K562 (cell line): ENCODE data around the gene ARMH3. TPM values are rescaled to one million over a fixed set of nuclear protein-coding genes. Genes with fewer than 3 reads are reported as not detected.

Experiments used
- ETV1 ChIP-seq: fragments of 450-650 bp; conservative IDR thresholded peaks from 2 replicates; pipeline ENCODE4 v1.6.1; 2016; ENCODE audit warnings: missing genetic modification characterization, control low read depth, low read depth, missing compliant biosample characterization
- HIVEP1 ChIP-seq: fragments of 250-450 bp; sonication (Bioruptor Pico); IDR thresholded peaks from 2 replicates; pipeline ENCODE4 v1.4.0; 2020; ENCODE audit warnings: mild to moderate bottlenecking
- KDM4B ChIP-seq, 2 experiments: fragments of 450-650 bp in 1 of 2; sonication (generic) in 1 of 2; IDR thresholded peaks; 2 replicates each; pipeline ENCODE4 v1.6.1; 2016 to 2017; ENCODE audit warnings: borderline replicate concordance in 2 of 2, antibody characterized with exemption in 1 of 2, low read depth in 1 of 2, mild to moderate bottlenecking in 1 of 2
- TSC22D4 ChIP-seq: fragments of 450-650 bp; IDR thresholded peaks from 2 replicates; pipeline ENCODE4 v1.6.1; 2016; ENCODE audit warnings: missing genetic modification characterization, missing biosample characterization, control low read depth
- polyA plus RNA-seq, 8 experiments: library from polyadenylated mRNA; depleted of rRNA in 4 of 8; stranded (reverse) in 5 of 8; unstranded in 3 of 8; fragments of >200 nt; fragmentation: Nextera tagmentation in 2 of 8; fragmentation: Illumina TruSeq in 1 of 8; extraction: Ambion mirVana in 2 of 8; extraction: Trizol in 1 of 8; gene quantifications; 2 replicates each; pipeline versions ENCODE4 v1.2.1 to v1.2.3, GENCODE V29; 2011 to 2014; ENCODE audit warnings: inconsistent platforms in 1 of 8, missing spikeins in 1 of 8
- total RNA-seq, 7 experiments: library from RNA; depleted of rRNA in 6 of 7; stranded (reverse); fragments of >200 nt in 6 of 7; fragmentation: Illumina TruSeq in 2 of 7; extraction: Trizol in 2 of 7; gene quantifications; 2 replicates each; pipeline versions ENCODE4 v1.2.1 to v1.2.3, GENCODE V29; 2011 to 2021; ENCODE audit warnings: low replicate concordance in 1 of 7
- TF ChIP-seq, protein P1 (sequence below): sonication (generic); formaldehyde crosslinking; IDR thresholded peaks from 2 replicates; pipeline ENCODE4 v1.8.0; 2022; ENCODE audit warnings: mild to moderate bottlenecking, missing genetic modification reagents
- TF ChIP-seq, protein P2 (sequence below): fragments of 250-450 bp; sonication (Bioruptor Pico); IDR thresholded peaks from 2 replicates; pipeline ENCODE4 v1.4.0; 2020; ENCODE audit warnings: mild to moderate bottlenecking
- TF ChIP-seq, protein P3 (sequence below): fragments of 450-650 bp; IDR thresholded peaks from 2 replicates; pipeline ENCODE4 v1.6.1; 2017; ENCODE audit warnings: mild to moderate bottlenecking, moderate library complexity

Gene ARMH3
- total and polyA plus RNA-seq, 9 of the 15 experiments (the other 6 are each of a cell fraction or from before 2014, with no cell fraction given) = 0.29 to 0.73 TPM; not detected in 7

DNA sequence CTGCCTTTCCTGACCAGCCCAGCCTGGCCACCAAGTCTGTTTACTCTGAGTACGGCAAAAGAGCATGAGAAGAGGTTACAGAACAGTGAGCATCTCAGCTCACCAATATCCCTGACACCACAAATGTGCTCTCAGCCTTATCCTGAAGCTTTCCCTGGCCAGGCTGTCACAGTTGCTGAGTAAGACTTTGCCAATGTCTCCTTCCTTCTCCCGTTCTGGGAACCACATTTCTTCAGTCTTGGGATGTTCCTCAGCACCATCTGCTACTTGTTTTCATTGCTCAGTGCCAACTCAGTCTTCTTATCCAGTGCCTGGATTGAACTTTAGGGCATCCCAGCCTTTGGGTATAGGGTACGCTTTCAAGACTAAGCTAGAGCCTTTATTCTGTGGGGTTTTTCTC is 205.2 kb downstream of the ARMH3 start (continued):
- TF ChIP-seq, protein P1, sequence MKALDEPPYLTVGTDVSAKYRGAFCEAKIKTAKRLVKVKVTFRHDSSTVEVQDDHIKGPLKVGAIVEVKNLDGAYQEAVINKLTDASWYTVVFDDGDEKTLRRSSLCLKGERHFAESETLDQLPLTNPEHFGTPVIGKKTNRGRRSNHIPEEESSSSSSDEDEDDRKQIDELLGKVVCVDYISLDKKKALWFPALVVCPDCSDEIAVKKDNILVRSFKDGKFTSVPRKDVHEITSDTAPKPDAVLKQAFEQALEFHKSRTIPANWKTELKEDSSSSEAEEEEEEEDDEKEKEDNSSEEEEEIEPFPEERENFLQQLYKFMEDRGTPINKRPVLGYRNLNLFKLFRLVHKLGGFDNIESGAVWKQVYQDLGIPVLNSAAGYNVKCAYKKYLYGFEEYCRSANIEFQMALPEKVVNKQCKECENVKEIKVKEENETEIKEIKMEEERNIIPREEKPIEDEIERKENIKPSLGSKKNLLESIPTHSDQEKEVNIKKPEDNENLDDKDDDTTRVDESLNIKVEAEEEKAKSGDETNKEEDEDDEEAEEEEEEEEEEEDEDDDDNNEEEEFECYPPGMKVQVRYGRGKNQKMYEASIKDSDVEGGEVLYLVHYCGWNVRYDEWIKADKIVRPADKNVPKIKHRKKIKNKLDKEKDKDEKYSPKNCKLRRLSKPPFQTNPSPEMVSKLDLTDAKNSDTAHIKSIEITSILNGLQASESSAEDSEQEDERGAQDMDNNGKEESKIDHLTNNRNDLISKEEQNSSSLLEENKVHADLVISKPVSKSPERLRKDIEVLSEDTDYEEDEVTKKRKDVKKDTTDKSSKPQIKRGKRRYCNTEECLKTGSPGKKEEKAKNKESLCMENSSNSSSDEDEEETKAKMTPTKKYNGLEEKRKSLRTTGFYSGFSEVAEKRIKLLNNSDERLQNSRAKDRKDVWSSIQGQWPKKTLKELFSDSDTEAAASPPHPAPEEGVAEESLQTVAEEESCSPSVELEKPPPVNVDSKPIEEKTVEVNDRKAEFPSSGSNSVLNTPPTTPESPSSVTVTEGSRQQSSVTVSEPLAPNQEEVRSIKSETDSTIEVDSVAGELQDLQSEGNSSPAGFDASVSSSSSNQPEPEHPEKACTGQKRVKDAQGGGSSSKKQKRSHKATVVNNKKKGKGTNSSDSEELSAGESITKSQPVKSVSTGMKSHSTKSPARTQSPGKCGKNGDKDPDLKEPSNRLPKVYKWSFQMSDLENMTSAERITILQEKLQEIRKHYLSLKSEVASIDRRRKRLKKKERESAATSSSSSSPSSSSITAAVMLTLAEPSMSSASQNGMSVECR = no peak
- TF ChIP-seq HIVEP1 (CRISPR knock-in tag) = no peak
- TF ChIP-seq, protein P2, sequence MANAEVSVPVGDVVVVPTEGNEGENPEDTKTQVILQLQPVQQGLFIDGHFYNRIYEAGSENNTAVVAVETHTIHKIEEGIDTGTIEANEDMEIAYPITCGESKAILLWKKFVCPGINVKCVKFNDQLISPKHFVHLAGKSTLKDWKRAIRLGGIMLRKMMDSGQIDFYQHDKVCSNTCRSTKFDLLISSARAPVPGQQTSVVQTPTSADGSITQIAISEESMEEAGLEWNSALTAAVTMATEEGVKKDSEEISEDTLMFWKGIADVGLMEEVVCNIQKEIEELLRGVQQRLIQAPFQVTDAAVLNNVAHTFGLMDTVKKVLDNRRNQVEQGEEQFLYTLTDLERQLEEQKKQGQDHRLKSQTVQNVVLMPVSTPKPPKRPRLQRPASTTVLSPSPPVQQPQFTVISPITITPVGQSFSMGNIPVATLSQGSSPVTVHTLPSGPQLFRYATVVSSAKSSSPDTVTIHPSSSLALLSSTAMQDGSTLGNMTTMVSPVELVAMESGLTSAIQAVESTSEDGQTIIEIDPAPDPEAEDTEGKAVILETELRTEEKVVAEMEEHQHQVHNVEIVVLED (CRISPR knock-in tag) = no peak
- TF ChIP-seq, protein P3, sequence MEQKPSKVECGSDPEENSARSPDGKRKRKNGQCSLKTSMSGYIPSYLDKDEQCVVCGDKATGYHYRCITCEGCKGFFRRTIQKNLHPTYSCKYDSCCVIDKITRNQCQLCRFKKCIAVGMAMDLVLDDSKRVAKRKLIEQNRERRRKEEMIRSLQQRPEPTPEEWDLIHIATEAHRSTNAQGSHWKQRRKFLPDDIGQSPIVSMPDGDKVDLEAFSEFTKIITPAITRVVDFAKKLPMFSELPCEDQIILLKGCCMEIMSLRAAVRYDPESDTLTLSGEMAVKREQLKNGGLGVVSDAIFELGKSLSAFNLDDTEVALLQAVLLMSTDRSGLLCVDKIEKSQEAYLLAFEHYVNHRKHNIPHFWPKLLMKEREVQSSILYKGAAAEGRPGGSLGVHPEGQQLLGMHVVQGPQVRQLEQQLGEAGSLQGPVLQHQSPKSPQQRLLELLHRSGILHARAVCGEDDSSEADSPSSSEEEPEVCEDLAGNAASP = no peak
- TF ChIP-seq TSC22D4 = no peak
- TF ChIP-seq ETV1 (tag) = no peak
- TF ChIP-seq KDM4B (IDR thresholded peaks at IDR 0.05; ENCODE audit: borderline replicate concordance in 2 of 2, low read depth in 1 of 2) = no peak
